Measurements from ENCODE around the gene ESR1. TPM values are rescaled to one million over a fixed set of nuclear protein-coding genes. Genes with fewer than 3 reads are reported as not detected.

The ESR1 gene
- total RNA-seq, 1 experiment from 2014 or later = not detected

DNA sequence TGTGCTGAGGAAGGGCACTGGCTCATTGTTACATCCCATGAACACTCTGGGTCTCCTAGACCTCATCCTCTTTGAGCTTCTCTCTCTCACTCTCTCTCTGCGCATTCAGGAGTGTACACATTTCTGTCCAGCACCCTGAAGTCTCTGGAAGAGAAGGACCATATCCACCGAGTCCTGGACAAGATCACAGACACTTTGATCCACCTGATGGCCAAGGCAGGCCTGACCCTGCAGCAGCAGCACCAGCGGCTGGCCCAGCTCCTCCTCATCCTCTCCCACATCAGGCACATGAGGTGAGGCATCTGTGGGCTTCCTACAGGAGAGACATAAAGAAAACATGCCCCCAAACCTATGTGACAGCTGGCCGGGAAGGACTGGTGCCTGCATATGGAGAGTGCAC, 286.8 kb downstream of the ESR1 start:
- no peak overlapping the region for H2AFZ ChIP-seq (ENCODE audit: low read length)
- no peak overlapping the region for H3K9ac ChIP-seq (ENCODE audit: extremely low read depth, insufficient read length, low read length)
- no peak overlapping the region for H4K91ac ChIP-seq (ENCODE audit: insufficient read length, low read depth, low read length)
- Mint-ChIP-seq H3K27me3 (ENCODE audit: low read depth) (no peaks in the 10 kb centered on the region; the same call in 1 of the 2 replicates), H3K4me1 (peaks cover 17 to 19% of the 10 kb centered on the region in 2 experiments), H3K36me3 (ENCODE audit: insufficient read depth in 1 of 3, low read depth in 3 of 3) (no peaks in the 10 kb centered on the region), H3K9me3 (no peaks in the 10 kb centered on the region), H3K4me3 (no peak overlapping the region), H3K27ac (no peak overlapping the region)
- no peaks in the 10 kb centered on the region for H3K27me3 ChIP-seq (ENCODE audit: insufficient read depth, low read length)
- H2BK5ac ChIP-seq (ENCODE audit: insufficient read length, low read length) = no peak overlapping the region
- no peaks in the 10 kb centered on the region for H3K79me2 ChIP-seq (ENCODE audit: insufficient read depth, low read length)
- no peak overlapping the region for H2BK12ac ChIP-seq (ENCODE audit: insufficient read length, low read depth, low read length)
- H2BK20ac ChIP-seq (ENCODE audit: low read depth, low read length, poor library complexity, severe bottlenecking) = no peak overlapping the region
- no peaks in the 10 kb centered on the region for H3K23me2 ChIP-seq (ENCODE audit: insufficient read length, low read depth, low read length, poor library complexity, severe bottlenecking)
- no peak overlapping the region for H3K18ac ChIP-seq (ENCODE audit: insufficient read length, low read depth, low read length)
- no peak overlapping the region for H4K5ac ChIP-seq (ENCODE audit: insufficient read length, low read depth, low read length)
- WGBS (ENCODE audit: extremely low coverage, insufficient read length, low lambda C conversion rate) = no CpG with 5 or more reads among the region's 4 CpGs
- no peaks in the 10 kb centered on the region for H3K79me1 ChIP-seq (ENCODE audit: insufficient read depth, low read depth, low read length, poor library complexity, severe bottlenecking)
- H3K9me3 ChIP-seq (ENCODE audit: control insufficient read depth, low read depth, low read length) = no peaks in the 10 kb centered on the region
- no peak overlapping the region for H2BK15ac ChIP-seq (ENCODE audit: low read depth, low read length)
- no peak overlapping the region for H2AK5ac ChIP-seq (ENCODE audit: insufficient read length, low read length)
- no peak overlapping the region for H3K14ac ChIP-seq (ENCODE audit: insufficient read depth, low read length)
- H3K4ac ChIP-seq (ENCODE audit: low read depth, low read length) = no peak overlapping the region
- no peaks in the 10 kb centered on the region for H4K20me1 ChIP-seq (ENCODE audit: control insufficient read depth, insufficient read depth, insufficient read length)
- no peaks in the 10 kb centered on the region for H3K4me1 ChIP-seq (ENCODE audit: insufficient read depth, low read length)
- no peak for DNase-seq
- no peak overlapping the region for H3K27ac ChIP-seq (ENCODE audit: insufficient read length, low read depth, low read length)
- no peak overlapping the region for H3K56ac ChIP-seq (ENCODE audit: insufficient read length, low read depth, low read length)
- H3K23ac ChIP-seq (ENCODE audit: insufficient read length, low read depth, low read length) = no peak overlapping the region
- TF ChIP-seq, protein P1, sequence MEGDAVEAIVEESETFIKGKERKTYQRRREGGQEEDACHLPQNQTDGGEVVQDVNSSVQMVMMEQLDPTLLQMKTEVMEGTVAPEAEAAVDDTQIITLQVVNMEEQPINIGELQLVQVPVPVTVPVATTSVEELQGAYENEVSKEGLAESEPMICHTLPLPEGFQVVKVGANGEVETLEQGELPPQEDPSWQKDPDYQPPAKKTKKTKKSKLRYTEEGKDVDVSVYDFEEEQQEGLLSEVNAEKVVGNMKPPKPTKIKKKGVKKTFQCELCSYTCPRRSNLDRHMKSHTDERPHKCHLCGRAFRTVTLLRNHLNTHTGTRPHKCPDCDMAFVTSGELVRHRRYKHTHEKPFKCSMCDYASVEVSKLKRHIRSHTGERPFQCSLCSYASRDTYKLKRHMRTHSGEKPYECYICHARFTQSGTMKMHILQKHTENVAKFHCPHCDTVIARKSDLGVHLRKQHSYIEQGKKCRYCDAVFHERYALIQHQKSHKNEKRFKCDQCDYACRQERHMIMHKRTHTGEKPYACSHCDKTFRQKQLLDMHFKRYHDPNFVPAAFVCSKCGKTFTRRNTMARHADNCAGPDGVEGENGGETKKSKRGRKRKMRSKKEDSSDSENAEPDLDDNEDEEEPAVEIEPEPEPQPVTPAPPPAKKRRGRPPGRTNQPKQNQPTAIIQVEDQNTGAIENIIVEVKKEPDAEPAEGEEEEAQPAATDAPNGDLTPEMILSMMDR (conservative IDR thresholded peaks at IDR 0.05) = no peak
- H3T11ph ChIP-seq (ENCODE audit: low read length) = no peak overlapping the region
- no peak overlapping the region for H2BK120ac ChIP-seq (ENCODE audit: low read depth, low read length, poor library complexity, severe bottlenecking)
- no peak overlapping the region for H4K8ac ChIP-seq (replicated peaks; ENCODE audit: insufficient read length, low read depth, low read length)
- no peak overlapping the region for H3K4me2 ChIP-seq (ENCODE audit: insufficient read depth, insufficient read length, low read length)
